Measurements from ENCODE around the gene CAPN10. TPM values are rescaled to one million over a fixed set of nuclear protein-coding genes. Genes with fewer than 3 reads are reported as not detected.

The CAPN10 gene
- total RNA-seq, 1 donor from 2014 or later, result 30.6 TPM

GRCh38 chr2:240631548-240632305 is 45.2 kb downstream of the CAPN10 start:
- no peak for FAIRE-seq
- DNase-seq (ENCODE audit: low spot score in 2 of 2), result no peak

DNA sequence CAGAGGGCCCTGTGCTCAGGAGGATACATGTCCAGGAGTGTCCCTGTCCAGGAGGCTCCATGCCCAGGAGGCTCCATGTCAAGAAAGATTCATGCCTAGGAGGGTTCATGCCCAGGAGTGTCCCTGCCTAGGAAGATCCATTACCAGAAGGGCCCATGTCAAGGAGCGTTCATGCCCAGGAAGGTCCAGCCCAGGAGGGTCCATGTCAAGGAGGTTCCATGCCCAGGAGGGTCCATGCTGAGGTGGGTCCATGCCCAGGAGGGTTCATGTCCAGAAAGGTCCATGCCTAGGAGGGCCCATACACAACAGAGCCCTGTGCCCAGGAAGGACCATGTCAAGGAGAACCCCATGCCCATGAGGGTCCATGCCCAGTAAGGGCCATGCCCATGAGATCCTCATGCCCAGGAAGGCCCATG is 45.8 kb downstream of the CAPN10 start:
- DNase-seq (ENCODE audit: low spot score in 2 of 2), result no peak
- FAIRE-seq, result no peak

DNA sequence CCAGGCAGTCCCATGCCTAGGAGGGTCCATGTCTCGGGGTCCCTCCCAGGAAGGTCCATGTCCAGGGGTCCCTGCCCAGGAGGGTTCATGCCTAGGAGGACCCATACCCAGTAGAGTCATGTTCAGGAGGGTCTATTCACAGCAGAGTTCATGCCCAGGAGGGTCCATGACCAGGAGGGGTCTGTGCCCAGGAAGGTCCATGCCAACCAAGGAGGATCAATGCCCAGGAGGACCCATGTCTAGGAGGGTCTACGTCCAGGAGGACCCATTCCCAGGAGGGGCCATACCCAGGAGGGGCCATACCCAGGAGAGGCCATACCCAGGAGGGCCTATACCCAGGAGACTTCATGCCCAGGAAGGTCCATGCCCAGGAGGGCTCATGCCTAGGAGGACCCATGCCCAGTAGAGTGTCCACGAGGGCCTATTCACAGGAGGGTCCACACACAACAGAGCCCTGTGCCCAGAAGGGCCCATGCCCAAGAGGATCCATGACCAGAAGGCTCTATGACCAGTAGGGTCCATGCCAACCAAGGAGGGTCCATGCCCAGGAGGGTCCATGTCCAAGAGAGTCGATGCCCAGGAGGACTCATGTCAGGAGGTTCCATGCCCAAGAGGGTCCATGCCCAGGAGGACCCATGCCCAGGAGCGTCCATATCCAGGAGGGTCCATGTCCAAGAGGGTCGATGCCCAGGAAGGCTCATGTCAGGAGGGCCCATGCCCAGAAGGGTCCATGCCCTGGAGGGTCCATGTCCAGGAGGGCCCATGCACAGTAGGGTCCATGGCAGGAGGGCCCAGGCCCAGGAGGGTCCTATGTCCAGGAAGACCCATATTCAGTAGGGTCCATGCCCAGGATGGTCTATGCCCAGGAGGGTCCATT is 48.8 kb downstream of the CAPN10 start:
- FAIRE-seq (no peak), DNase-seq (ENCODE audit: low spot score in 2 of 2) (no peak)

- DNase-seq (ENCODE audit: low spot score in 2 of 2) (no peak), FAIRE-seq (no peak)
Measured at GRCh38 chr2:240635998-240636547, 49.5 kb downstream of the CAPN10 start.

- no peak for FAIRE-seq
Measured at GRCh38 chr2:240636563-240637115, 50.1 kb downstream of the CAPN10 start.

GRCh38 chr2:240637116-240637900 is 50.8 kb downstream of the CAPN10 start:
- FAIRE-seq, result no peak
- DNase-seq (ENCODE audit: low spot score in 2 of 2), result no peak

More at GRCh38 chr2:240636563-240637115, 50.1 kb downstream of the CAPN10 start:
- DNase-seq (ENCODE audit: low spot score in 2 of 2), result no peak

DNA sequence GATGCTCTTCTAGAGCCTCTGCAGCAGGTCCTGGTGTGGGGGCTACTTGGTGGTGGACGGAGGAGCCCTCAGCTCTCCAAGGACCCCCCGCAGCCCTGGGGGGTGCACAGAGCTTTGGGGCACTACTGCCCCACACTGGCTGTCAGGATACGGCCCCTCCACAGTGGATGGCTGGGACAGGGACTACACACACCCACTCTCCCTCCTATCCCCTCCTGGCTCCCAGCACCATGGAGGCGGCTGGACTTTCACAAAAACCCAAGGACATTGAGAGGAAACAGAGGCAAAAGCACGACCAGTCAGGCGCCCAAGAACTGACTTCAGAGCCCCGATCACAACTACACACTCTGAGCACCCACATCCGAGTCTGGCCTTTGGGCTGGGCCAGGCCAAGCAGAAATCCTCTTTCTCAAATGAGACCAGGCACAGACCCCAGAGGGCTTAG is 51.4 kb downstream of the CAPN10 start:
- no peak for DNase-seq (ENCODE audit: low spot score in 2 of 2)
- no peak for FAIRE-seq

DNA sequence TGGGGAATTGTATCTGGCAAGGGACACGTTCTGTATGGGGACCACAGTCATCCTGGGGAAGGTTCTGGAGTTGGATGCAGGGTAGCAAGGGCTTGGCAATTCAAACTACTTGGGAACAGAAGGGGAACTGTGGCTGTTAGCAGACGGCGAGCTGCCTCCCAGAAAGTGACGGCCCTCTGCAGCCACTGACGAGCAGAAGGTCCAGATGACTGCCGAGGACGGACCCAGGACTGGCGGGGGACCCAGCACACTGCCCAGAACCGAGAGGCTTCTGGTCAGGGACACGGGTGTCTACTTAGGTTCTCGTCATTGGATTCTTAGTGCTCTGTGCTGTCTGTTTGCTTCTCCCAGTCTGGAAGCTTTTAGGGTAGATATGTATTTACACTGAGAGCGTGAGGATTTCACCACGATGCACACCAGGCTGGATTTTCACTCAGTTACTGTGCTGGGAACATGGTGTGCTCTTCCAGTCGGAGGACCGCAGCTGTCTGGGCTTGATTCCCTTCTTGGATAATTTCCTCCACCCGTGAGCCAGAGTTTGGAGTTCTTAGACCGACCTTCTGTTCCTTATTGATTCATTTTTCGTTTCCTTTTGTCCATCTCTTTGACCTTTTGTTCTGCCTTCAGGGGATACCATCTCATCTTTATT is 52.1 kb downstream of the CAPN10 start:
- FAIRE-seq (no peak), DNase-seq (ENCODE audit: low spot score in 2 of 2) (no peak)

DNA sequence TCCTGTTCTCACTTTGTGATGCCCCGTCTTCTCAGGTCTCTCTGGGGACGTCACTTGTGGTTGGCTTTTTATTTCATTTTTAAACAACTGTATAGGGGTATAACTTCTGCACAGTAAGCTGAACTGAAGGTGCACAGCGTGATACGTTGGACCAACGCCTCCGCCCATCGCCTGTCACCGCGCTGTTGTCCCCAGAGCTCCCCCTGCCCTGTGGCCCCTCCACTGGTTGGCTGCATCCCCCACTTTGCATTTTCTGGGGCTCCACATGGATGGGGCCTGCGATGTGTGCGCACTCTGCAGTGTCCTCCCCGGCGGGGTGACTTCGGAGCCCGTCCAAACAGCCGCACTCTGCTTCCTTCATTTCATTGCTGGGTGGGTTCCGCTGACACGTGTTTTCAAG is 53.0 kb downstream of the CAPN10 start:
- FAIRE-seq (no peak), DNase-seq (ENCODE audit: low spot score in 2 of 2) (no peak)

- FAIRE-seq (no peak), DNase-seq (ENCODE audit: low spot score in 2 of 2) (peak in 1 of 2 donors; percentile 48)
Measured at GRCh38 chr2:240640939-240641338, 54.4 kb downstream of the CAPN10 start.

- DNase-seq (ENCODE audit: low spot score in 2 of 2) (peak in 1 of 2 donors; percentile 7), FAIRE-seq (no peak)
Measured at GRCh38 chr2:240642061-240642805, 55.7 kb downstream of the CAPN10 start.

DNA sequence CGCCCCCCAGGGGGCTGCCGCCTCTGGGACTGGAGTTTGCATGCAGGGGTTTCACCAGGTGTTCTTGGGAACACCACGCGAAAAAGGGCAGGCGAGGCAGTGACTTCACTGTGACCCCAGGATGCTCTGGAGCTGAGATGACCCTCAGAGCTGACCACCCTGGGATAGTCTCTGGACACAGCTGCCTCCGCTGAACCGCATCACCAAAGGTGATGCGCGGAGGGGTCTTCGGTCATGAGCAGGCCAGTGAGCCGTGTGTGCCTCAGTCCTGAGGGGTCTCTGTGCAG is 56.2 kb downstream of the CAPN10 start:
- FAIRE-seq (no peak), DNase-seq (ENCODE audit: low spot score in 2 of 2) (peak in 1 of 2 donors; percentile 10)

- FAIRE-seq, result no peak
- peak in 1 of 2 donors; percentile 10 for DNase-seq (ENCODE audit: low spot score in 2 of 2)
Measured at GRCh38 chr2:240643093-240643810, 56.7 kb downstream of the CAPN10 start.

DNA sequence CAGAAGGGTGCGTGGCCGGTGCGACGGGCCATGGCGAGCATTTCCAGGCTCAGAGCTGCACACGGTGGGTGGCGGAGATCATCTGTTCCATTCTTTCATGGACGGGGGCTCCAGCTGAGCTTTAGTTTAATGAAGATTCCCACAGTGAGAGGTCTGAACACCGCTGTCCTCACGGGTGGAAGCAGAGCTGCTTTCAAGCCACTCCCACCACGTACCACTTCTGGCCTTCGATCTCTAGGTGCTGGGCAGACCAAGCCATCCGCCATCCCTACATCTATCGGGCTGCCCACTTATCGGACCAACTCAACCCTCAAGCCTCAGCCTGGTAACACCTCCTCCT is 57.2 kb downstream of the CAPN10 start:
- peak in 1 of 2 donors; percentile 6 for DNase-seq (ENCODE audit: low spot score in 2 of 2)
- no peak for FAIRE-seq

- FAIRE-seq (no peak), DNase-seq (ENCODE audit: low spot score in 2 of 2) (peak in 1 of 2 donors; percentile 14)
Measured at GRCh38 chr2:240644171-240644651, 57.7 kb downstream of the CAPN10 start.

DNA sequence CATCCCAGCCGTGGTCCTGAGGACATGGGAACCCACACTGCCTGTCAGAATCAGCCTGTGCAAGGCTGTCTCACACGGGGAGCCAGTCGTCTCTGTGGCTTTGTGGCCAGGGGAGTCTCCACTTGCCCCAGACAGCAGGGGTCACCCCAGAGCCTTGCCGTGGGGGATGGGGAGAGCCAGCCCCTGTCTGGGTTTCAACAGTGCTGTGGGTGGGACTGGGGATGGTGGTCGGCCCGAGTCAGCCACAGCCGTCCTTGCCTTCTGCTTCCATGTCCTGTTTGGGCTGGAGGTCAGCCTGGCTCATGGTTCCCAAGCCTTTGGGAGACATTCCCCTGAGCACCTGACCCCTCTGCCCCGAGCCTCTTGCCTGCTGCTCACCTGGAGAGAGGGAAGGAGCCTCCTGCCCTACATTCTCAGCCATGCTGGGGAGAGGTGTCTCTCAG is 58.3 kb downstream of the CAPN10 start:
- DNase-seq (ENCODE audit: low spot score in 2 of 2) (peak in 1 of 2 donors; percentile 5), FAIRE-seq (no peak)

- peak in 1 of 2 donors; percentile 20 for DNase-seq (ENCODE audit: low spot score in 2 of 2)
- FAIRE-seq, result no peak
Measured at GRCh38 chr2:240645346-240645745, 58.8 kb downstream of the CAPN10 start.

GRCh38 chr2:240645801-240646175 is 59.3 kb downstream of the CAPN10 start:
- DNase-seq (ENCODE audit: low spot score in 2 of 2), result no peak
- FAIRE-seq, result no peak

Data from frontal cortex (tissue), 4 donors.